Mammary epithelial cell (primary cell): ENCODE measurements around the gene EIF1B.
A peak's percentile ranks its signal among the peaks of the same experiment; 100 is the strongest.

Experiments
- CTCF ChIP-seq, 2 donors: IDR thresholded peaks in 1 of 2; conservative IDR thresholded peaks in 1 of 2; 2 replicates each; pipeline ENCODE4 v1.5.1; 2011 to 2012; ENCODE audit warnings: inconsistent platforms in 2 of 2, low read length in 2 of 2, mild to moderate bottlenecking in 2 of 2, control low read depth in 1 of 2, low read depth in 1 of 2; ENCODE audit not compliant: insufficient read depth in 1 of 2; ENCODE audit errors: extremely low read depth in 1 of 2
- EZH2 ChIP-seq: IDR thresholded peaks from 2 replicates; pipeline ENCODE4 v1.6.1; 2012; ENCODE audit warnings: low read length, inconsistent platforms, borderline replicate concordance

- TF ChIP-seq EZH2 (no peak), CTCF (conservative IDR thresholded peaks at IDR 0.05 in 1 of 2, IDR thresholded peaks at IDR 0.05 in 1 of 2; ENCODE audit: extremely low read depth in 1 of 2, insufficient read depth in 1 of 2, low read depth in 1 of 2, low read length in 2 of 2) (peak; percentile 55 to 93)
Observed at GRCh38 chr3:40309418-40309924, at the start of gene EIF1B.
